HCT116 (cell line): ENCODE measurements around the gene PAX2. TPM values are rescaled to one million over a fixed set of nuclear protein-coding genes. Genes with fewer than 3 reads are reported as not detected.
A peak's percentile ranks its signal among the peaks of the same experiment; 100 is the strongest.

Experiments used
- ATAC-seq: fragments of 200-7000 bp; cut with Tn5 transposase; 2 replicates; pipeline ENCODE4 v1.9.1; 2020; ENCODE audit warnings: mild to moderate bottlenecking, moderate library complexity
- BruUV-seq: library from RNA; stranded (reverse); fragments of 400-500 nt; replicated peaks from 2 replicates; lab custom pipeline; 2021; lab: Mats Ljungman, UMichigan
- CTCF ChIA-PET: fragments of 300-600 bp; sonication (Branson Sonifier 250); formaldehyde crosslinking; loops from one replicate; lab custom pipeline; 2021; ENCODE audit warnings: antibody characterized with exemption; lab: Charles Lee
- POLR2A ChIA-PET: fragments of 300-600, 350-600 bp; sonication (Branson Sonifier 250); formaldehyde crosslinking; loops from one replicate; lab custom pipeline; 2021; ENCODE audit warnings: antibody characterized with exemption; lab: Charles Lee
- RAD21 ChIA-PET, 2 experiments: fragments of 300-600 bp; sonication (Branson Sonifier 250); formaldehyde crosslinking; loops; one replicate each; lab custom pipeline; 2023; ENCODE audit warnings: low total read pairs in 2 of 2; ENCODE audit not compliant: uncharacterized antibody in 2 of 2, unreplicated experiment in 2 of 2, low non-redundant PET in 1 of 2; lab: Charles Lee
- DNase-seq: peaks from one replicate; pipeline ENCODE4 v3.0.0-alpha.2; 2010; ENCODE audit warnings: low read depth, low spot score
- H2AFZ ChIP-seq: fragments of 200-600 bp; shearing (Covaris generic), sonication (generic); 2 replicates; pipeline ENCODE4 v1.6.1; 2017; ENCODE audit warnings: low read depth, mixed run types, mixed read lengths, antibody characterized with exemption, low read length; ENCODE audit not compliant: poor library complexity, severe bottlenecking
- H3K27ac ChIP-seq: 2 replicates; pipeline ENCODE4 v1.5.1; 2012; ENCODE audit warnings: low read depth, low read length
- H3K27me3 ChIP-seq: fragments of 200-600 bp; sonication (generic); 2 replicates; pipeline ENCODE4 v1.6.1; 2016; ENCODE audit warnings: mixed run types, low read length, mixed read lengths; ENCODE audit not compliant: insufficient read depth
- H3K36me3 ChIP-seq, 2 experiments: fragments of 200-500 bp in 1 of 2; fragments of 200-600 bp in 1 of 2; sonication (Bioruptor generic) in 1 of 2; sonication (generic) in 1 of 2; 2 replicates each; pipeline versions ENCODE4 v1.5.1 to v1.6.1; 2014 to 2016; ENCODE audit warnings: low read length in 2 of 2, inconsistent platforms in 1 of 2, mixed read lengths in 1 of 2, mixed run types in 1 of 2; ENCODE audit not compliant: insufficient read depth in 2 of 2, control insufficient read depth in 1 of 2
- H3K4me1 ChIP-seq, 2 experiments: fragments of 200-600 bp in 1 of 2; sonication (generic) in 1 of 2; 2 replicates each; pipeline versions ENCODE4 v1.5.1 to v1.6.1; 2012 to 2017; ENCODE audit warnings: low read length in 2 of 2, inconsistent platforms in 1 of 2, mild to moderate bottlenecking in 1 of 2, mixed read lengths in 1 of 2, mixed run types in 1 of 2, moderate library complexity in 1 of 2; ENCODE audit not compliant: insufficient read depth in 2 of 2, control insufficient read depth in 1 of 2
- H3K4me2 ChIP-seq: fragments of 200-600 bp; sonication (generic); 2 replicates; pipeline ENCODE4 v1.6.1; 2017; ENCODE audit warnings: mixed run types, low read length, mixed read lengths
- H3K4me3 ChIP-seq, 2 experiments: fragments of 200-600 bp in 1 of 2; sonication (generic) in 1 of 2; replicated peaks in 1 of 2; 2 replicates each; pipeline ENCODE4 v1.5.1; 2011 to 2016; ENCODE audit warnings: low read length in 2 of 2, control low read depth in 1 of 2, low read depth in 1 of 2, mild to moderate bottlenecking in 1 of 2, mixed read lengths in 1 of 2, mixed run types in 1 of 2
- H3K79me2 ChIP-seq: fragments of 200-600 bp; sonication (generic); 2 replicates; pipeline ENCODE4 v1.6.1; 2017; ENCODE audit warnings: mild to moderate bottlenecking, mixed run types, low read length, moderate library complexity, mixed read lengths; ENCODE audit not compliant: insufficient read depth
- H3K9ac ChIP-seq: fragments of 200-600 bp; sonication (generic); 2 replicates; pipeline ENCODE4 v1.6.1; 2016; ENCODE audit warnings: low read length, mixed read lengths
- H3K9me2 ChIP-seq: fragments of 200-600 bp; sonication (generic), shearing (Covaris generic); 2 replicates; pipeline ENCODE4 v1.6.1; 2017; ENCODE audit warnings: mixed run types, mild to moderate bottlenecking, moderate library complexity; ENCODE audit not compliant: insufficient read depth
- H3K9me3 ChIP-seq, 2 experiments: fragments of 200-500 bp in 1 of 2; fragments of 200-600 bp in 1 of 2; sonication (Bioruptor generic) in 1 of 2; sonication (generic) in 1 of 2; 2 replicates each; pipeline ENCODE4 v1.6.1; 2014 to 2017; ENCODE audit warnings: low read length in 2 of 2, mixed read lengths in 2 of 2, inconsistent platforms in 1 of 2, low read depth in 1 of 2, mild to moderate bottlenecking in 1 of 2, mixed run types in 1 of 2, moderate library complexity in 1 of 2; ENCODE audit not compliant: control insufficient read depth in 1 of 2, insufficient read depth in 1 of 2
- H4K20me1 ChIP-seq: fragments of 200-600 bp; sonication (generic), shearing (Covaris generic); 2 replicates; pipeline ENCODE4 v1.6.1; 2017; ENCODE audit warnings: mixed run types, mild to moderate bottlenecking, moderate library complexity; ENCODE audit not compliant: insufficient read depth
- CBX3 ChIP-seq: IDR thresholded peaks from 2 replicates; pipeline ENCODE4 v1.6.1; 2012; ENCODE audit warnings: low read depth
- CTCF ChIP-seq, 3 experiments: fragments of 200-600 bp in 1 of 3; sonication (generic) in 1 of 3; IDR thresholded peaks in 2 of 3; conservative IDR thresholded peaks in 1 of 3; 2 replicates each; pipeline ENCODE4 v1.5.1; 2012 to 2017; ENCODE audit warnings: low read depth in 2 of 3, low read length in 2 of 3, antibody characterized with exemption in 1 of 3, borderline replicate concordance in 1 of 3, control low read depth in 1 of 3, mild to moderate bottlenecking in 1 of 3, mixed read lengths in 1 of 3, mixed run types in 1 of 3, moderate library complexity in 1 of 3; ENCODE audit not compliant: insufficient read depth in 1 of 3
- EGR1 ChIP-seq: IDR thresholded peaks from 2 replicates; pipeline ENCODE4 v1.6.1; 2012; ENCODE audit warnings: low read depth
- EZH2 ChIP-seq: fragments of 200-600 bp; sonication (generic); IDR thresholded peaks from 2 replicates; pipeline ENCODE4 v1.6.1; 2017; ENCODE audit warnings: antibody characterized with exemption, mixed run types
- EZH2phosphoT487 ChIP-seq: fragments of 200-600 bp; IDR thresholded peaks from 2 replicates; pipeline ENCODE4 v1.6.1; 2018; ENCODE audit warnings: antibody characterized with exemption, borderline replicate concordance
- FOSL1 ChIP-seq: IDR thresholded peaks from 2 replicates; pipeline ENCODE4 v1.6.1; 2012; ENCODE audit warnings: low read depth
- RAD21 ChIP-seq: IDR thresholded peaks from 2 replicates; pipeline ENCODE4 v1.6.1; 2012; ENCODE audit warnings: low read depth, mild to moderate bottlenecking
- SIN3A ChIP-seq: IDR thresholded peaks from 2 replicates; pipeline ENCODE4 v1.6.1; 2012; ENCODE audit warnings: low read depth
- SP1 ChIP-seq: IDR thresholded peaks from 2 replicates; pipeline ENCODE4 v1.6.1; 2012; ENCODE audit warnings: low read depth
- SRF ChIP-seq: IDR thresholded peaks from 2 replicates; pipeline ENCODE4 v1.6.1; 2012; ENCODE audit warnings: low read depth
- YY1 ChIP-seq: IDR thresholded peaks from 2 replicates; pipeline ENCODE4 v1.6.1; 2011; ENCODE audit warnings: low read length, low read depth, moderate library complexity, mild to moderate bottlenecking; ENCODE audit not compliant: insufficient replicate concordance; ENCODE audit errors: extremely low read depth
- ZBTB33 ChIP-seq: IDR thresholded peaks from 2 replicates; pipeline ENCODE4 v1.6.1; 2011; ENCODE audit warnings: mild to moderate bottlenecking, low read length, moderate library complexity; ENCODE audit not compliant: insufficient replicate concordance; ENCODE audit errors: extremely low read depth
- intact Hi-C: fragments of 100-400 bp; cut with micrococcal nuclease; formaldehyde crosslinking; loops from 2 replicates; pipeline ENCODE4 v1.10.0; 2022
- total RNA-seq: library from RNA; stranded (reverse); gene quantifications from one replicate; pipeline ENCODE4 v1.2.1, GENCODE V29; 2021; ENCODE audit not compliant: unreplicated experiment

Gene PAX2
- total RNA-seq, 1 experiment from 2014 or later: 5.0 TPM

DNA sequence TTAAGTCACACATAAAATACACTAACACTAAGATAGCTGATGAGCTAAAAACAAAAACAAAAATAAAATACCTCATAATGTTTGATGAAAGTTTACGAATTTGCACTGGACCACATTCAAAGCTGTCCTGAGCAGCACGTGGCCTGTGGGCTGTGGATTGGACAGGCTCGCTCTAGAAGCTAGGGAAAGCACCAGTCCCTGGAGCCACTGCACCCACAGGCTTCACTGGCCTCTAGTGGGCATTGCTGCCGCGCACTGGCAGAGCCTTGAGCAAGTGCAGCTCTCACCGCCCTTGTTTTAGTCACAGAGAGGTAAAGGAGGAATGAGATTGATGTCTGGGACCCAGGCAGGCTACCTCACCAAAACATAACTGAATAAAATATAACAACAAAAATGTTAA, 67.6 kb downstream of the PAX2 start:
- no peaks in the 10 kb centered on the region for H3K27me3 ChIP-seq
- ChIA-PET RAD21 (no interaction called here), POLR2A (no interaction called here), CTCF (interaction anchor here (1.5 kb wide), 1 partner anchor 11 kb away, joined by 4 read pairs; no protein-coding TSS in a partner anchor)
- TF ChIP-seq CBX3 (no peak), CTCF (IDR thresholded peaks at IDR 0.05 in 2 of 3, conservative IDR thresholded peaks at IDR 0.05 in 1 of 3; ENCODE audit: borderline replicate concordance in 1 of 3, insufficient read depth in 1 of 3, low read depth in 2 of 3, low read length in 2 of 3) (peak; percentile 21 to 36 (median 36); a peak in 4 of 6 replicates)
- no peak overlapping the region for H3K4me2 ChIP-seq
- H3K9ac ChIP-seq: no peak overlapping the region
- H4K20me1 ChIP-seq: no peaks in the 10 kb centered on the region
- intact Hi-C loops: no loop called here
- no peaks in the 10 kb centered on the region for H3K4me1 ChIP-seq
- ATAC-seq (peak; percentile 67), DNase-seq (no peak)
- no peaks in the 10 kb centered on the region for H3K36me3 ChIP-seq
- H3K79me2 ChIP-seq: no peaks in the 10 kb centered on the region
- no peak overlapping the region for H3K4me3 ChIP-seq
- H2AFZ ChIP-seq: no peak overlapping the region
- BruUV-seq: no TSS peak
- H3K9me2 ChIP-seq: no peaks in the 10 kb centered on the region
- H3K9me3 ChIP-seq: no peaks in the 10 kb centered on the region
- H3K27ac ChIP-seq: no peak overlapping the region

- POLR2A ChIA-PET: no interaction called here
- Histone ChIP-seq H3K4me1 (no peaks in the 10 kb centered on the region), H3K79me2 (no peaks in the 10 kb centered on the region), H3K4me2 (no peak overlapping the region), H4K20me1 (no peaks in the 10 kb centered on the region), H3K9me3 (no peaks in the 10 kb centered on the region), H2AFZ (no peak overlapping the region), H3K27me3 (no peaks in the 10 kb centered on the region), H3K27ac (no peak overlapping the region), H3K4me3 (no peak overlapping the region), H3K9me2 (no peaks in the 10 kb centered on the region), H3K9ac (no peak overlapping the region), H3K36me3 (no peaks in the 10 kb centered on the region)
- no TSS peak for BruUV-seq
- no peak for DNase-seq
- RAD21 ChIA-PET: no interaction called here
- CTCF ChIA-PET: no interaction called here
- intact Hi-C loops: no loop called here
- ATAC-seq: no peak
- TF ChIP-seq EGR1 (no peak), ZBTB33 (no peak), SIN3A (no peak), EZH2 (no peak), EZH2phosphoT487 (no peak), CBX3 (no peak), YY1 (no peak), FOSL1 (no peak), SP1 (no peak), SRF (no peak), CTCF (IDR thresholded peaks at IDR 0.05 in 2 of 3, conservative IDR thresholded peaks at IDR 0.05 in 1 of 3; ENCODE audit: borderline replicate concordance in 1 of 3, insufficient read depth in 1 of 3, low read depth in 2 of 3, low read length in 2 of 3) (no peak), RAD21 (no peak)
These were observed 69.5 kb downstream of the PAX2 start for GRCh38 chr10:100814751-100815474.
